ENCODE data around the gene LCLAT1.

DNA sequence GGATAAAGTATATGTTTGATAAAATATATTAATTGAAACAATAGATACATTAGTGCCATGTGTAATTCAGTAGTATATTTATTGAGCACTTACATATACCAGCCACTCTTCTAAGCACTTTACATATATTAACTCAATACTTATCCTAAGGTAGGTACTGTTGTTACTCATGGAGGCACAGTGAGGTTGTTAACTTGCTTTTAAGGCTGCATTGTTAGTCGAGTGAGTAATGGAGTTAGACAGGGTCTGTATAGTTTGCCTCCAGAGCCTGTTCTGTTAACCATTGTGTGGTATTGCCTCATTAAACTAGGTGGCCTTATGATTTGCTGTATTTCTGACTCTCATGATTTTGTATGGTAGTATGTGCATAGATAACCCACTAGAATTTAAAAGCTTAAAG is 44.2 kb downstream of the LCLAT1 start:
- TF ChIP-seq BCL3 (IDR thresholded peaks at IDR 0.05) = no peak
- TF ChIP-seq BHLHE40 (IDR thresholded peaks at IDR 0.05; ENCODE audit: low read depth, low read length) = no peak
- no peak for TF ChIP-seq NR3C1 (IDR thresholded peaks at IDR 0.05)
- no peak for TF ChIP-seq POLR2A (IDR thresholded peaks at IDR 0.05; ENCODE audit: low read length)
- TF ChIP-seq FOXS1 (CRISPR knock-in tag; IDR thresholded peaks at IDR 0.05) = no peak
- no peak for TF ChIP-seq JUNB (IDR thresholded peaks at IDR 0.05)
- TF ChIP-seq, protein P1, sequence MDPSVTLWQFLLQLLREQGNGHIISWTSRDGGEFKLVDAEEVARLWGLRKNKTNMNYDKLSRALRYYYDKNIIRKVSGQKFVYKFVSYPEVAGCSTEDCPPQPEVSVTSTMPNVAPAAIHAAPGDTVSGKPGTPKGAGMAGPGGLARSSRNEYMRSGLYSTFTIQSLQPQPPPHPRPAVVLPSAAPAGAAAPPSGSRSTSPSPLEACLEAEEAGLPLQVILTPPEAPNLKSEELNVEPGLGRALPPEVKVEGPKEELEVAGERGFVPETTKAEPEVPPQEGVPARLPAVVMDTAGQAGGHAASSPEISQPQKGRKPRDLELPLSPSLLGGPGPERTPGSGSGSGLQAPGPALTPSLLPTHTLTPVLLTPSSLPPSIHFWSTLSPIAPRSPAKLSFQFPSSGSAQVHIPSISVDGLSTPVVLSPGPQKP (IDR thresholded peaks at IDR 0.05; ENCODE audit: low read depth, low read length) = no peak
- TF ChIP-seq CTCF (IDR thresholded peaks at IDR 0.05) = no peak
- no peak for TF ChIP-seq CHD2 (IDR thresholded peaks at IDR 0.05; ENCODE audit: low read length, partially characterized antibody)
- TF ChIP-seq ESRRA (IDR thresholded peaks at IDR 0.05; ENCODE audit: borderline replicate concordance, low read length) = no peak
- TF ChIP-seq FOSL2 (IDR thresholded peaks at IDR 0.05) = no peak
- no peak for TF ChIP-seq FOSL2 (CRISPR knock-in tag; IDR thresholded peaks at IDR 0.05)
- no peak for TF ChIP-seq REST (IDR thresholded peaks at IDR 0.05)
